Spleen (tissue), 7 donors: Measurements from ENCODE around the gene TTC7B.

Experiments used
- CTCF ChIP-seq, 11 experiments: fragments of 200-600 bp in 7 of 11; fragments of 450-650 bp in 4 of 11; sonication (generic) in 4 of 11; IDR thresholded peaks in 8 of 11; conservative IDR thresholded peaks in 3 of 11; 1 replicate in 7 of 11; 2 replicates in 4 of 11; pipeline versions ENCODE4 v1.4.0 to v1.8.0; 2016 to 2021; ENCODE audit warnings: antibody characterized with exemption in 11 of 11, inconsistent platforms in 4 of 11, mild to moderate bottlenecking in 1 of 11
- POLR2A ChIP-seq, 3 donors: fragments of 450-650 bp; IDR thresholded peaks; one replicate each; pipeline ENCODE4 v1.5.1; 2017; ENCODE audit warnings: antibody characterized with exemption in 3 of 3, mild to moderate bottlenecking in 1 of 3
- POLR2AphosphoS5 ChIP-seq, 3 donors: sonication (generic); formaldehyde crosslinking; IDR thresholded peaks; one replicate each; pipeline ENCODE4 v1.5.1; 2017; ENCODE audit warnings: antibody characterized with exemption in 3 of 3
- donor health status: DM: no; HTN: no; CAD: no; lungs with moderate emphysema.
- donor health status: DM: no; HTN: no; CAD: no.
- donor health status: DM: no; HTN: no; CAD: no.

- TF ChIP-seq CTCF (IDR thresholded peaks at IDR 0.05 in 8 of 11, conservative IDR thresholded peaks at IDR 0.05 in 3 of 11) = no peak
- no peak for TF ChIP-seq POLR2A (IDR thresholded peaks at IDR 0.05)
- TF ChIP-seq POLR2AphosphoS5 (IDR thresholded peaks at IDR 0.05) = no peak
These were observed 35.7 kb downstream of the TTC7B start for GRCh38 chr14:90780519-90780918.
